Fibroblast of skin of left biceps (primary cell): ENCODE results near the gene JCHAIN.
"Not testable (repeated sequence)": the region's sequence is repeated elsewhere in the genome, so short reads cannot be mapped to it uniquely, and the experiment has no call there.

Source experiments
- DNase-seq, 2 experiments: peaks; one replicate each; pipeline ENCODE4 v3.0.0-alpha.2; 2013; ENCODE audit warnings: low read depth in 2 of 2

Gene JCHAIN

GRCh38 chr4:70666369-70666768 lies at the start of gene JCHAIN:
Gene JCHAIN (minus strand): TSS chr4:70666508. CDS start chr4:70666490, 18 bp downstream.
- DNase-seq, result no peak

GRCh38 chr4:70715097-70715496 lies 48.8 kb upstream of the JCHAIN start:
- DNase-seq, result no peak

DNA sequence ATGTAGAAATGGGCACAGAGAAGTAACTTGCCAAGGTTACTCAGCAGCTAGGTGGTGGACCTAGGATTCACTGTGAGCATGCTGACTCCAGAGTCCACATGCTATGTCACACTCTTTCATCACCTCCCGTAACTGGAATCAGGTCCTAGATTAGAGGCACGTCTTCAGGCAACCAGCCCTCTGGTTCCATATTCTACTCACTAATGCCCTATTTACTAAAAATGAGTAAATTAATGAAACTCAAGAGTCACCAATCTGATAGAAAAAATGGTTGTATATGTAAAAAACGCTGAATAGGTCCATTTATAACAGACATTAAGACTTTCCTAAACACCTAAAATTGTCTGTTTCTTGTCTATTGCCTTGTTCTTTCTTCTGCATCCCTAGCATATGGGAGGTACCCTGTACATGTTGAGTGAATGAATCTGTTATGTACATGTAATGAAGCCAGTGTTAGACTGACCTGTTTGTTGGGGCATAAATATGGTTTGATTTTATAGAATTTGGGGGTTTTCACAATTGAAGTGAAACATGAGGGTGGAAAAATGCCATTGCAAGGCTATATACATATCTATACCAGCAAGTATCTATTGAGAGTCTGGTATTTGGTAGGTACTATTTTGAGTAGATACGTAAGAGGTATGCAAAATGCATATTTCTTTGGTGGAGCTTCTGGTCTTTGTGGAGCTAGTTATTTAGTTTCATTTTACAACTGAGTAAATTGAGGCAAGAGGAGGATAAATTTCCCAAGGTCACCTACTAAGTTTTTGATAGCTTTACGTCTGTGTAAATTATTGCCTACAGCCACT lies 48.0 kb upstream of the JCHAIN start:
- DNase-seq, result no peak

DNA sequence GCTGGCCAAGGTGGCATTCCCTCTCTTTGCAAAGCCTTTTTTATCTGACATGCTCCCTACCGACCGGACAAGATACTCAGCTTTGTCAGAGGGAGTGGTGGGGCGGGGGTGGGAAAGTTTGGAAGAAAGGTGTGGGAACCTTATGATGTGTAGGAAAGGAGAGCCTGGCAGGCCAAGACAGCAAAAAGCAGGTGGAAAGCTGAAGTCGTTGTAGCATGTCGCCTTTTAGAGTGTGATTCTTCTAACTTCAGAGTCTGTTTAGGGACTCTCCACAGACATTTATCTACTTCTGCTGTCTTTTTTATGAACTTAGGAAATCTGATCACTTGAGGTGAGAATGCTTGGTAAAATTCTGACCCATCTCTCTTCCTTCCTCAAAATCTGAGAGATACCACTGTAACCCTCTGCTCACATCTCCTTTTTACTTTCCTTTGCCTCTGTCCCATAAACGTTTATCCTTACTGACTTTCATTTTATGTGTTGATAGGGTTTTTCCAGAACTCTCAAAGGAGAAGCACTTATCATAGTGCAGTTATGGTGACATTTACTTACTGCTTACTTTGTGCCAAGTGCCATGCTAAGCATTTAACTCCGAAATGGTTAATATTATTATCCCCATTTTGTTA lies 47.3 kb upstream of the JCHAIN start:
- DNase-seq, result no peak

GRCh38 chr4:70712604-70713452 lies 46.5 kb upstream of the JCHAIN start:
- no peak for DNase-seq

DNA sequence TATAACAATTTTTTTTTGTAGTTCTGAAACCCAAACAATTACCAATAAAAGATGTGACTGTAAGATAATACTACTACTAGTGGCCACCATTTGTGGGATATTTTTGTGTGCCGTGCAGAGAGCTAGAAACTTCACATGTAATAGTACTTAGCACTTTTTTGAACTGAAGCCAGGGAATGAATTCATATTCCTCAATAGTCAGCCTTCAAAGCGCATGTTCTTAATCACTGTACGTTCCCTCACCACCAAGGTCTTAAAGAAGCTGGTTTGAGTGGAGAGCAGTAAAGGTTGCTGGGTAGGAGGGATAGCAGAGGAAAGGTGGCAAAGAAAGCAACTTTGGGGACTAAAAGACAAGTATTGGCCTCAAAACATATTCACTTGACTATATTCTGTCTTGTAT lies 45.8 kb upstream of the JCHAIN start:
- DNase-seq, result no peak

GRCh38 chr4:70711599-70711998 lies 45.3 kb upstream of the JCHAIN start:
- no peak for DNase-seq

- DNase-seq, result no peak
Observed at GRCh38 chr4:70709611-70710205, 43.4 kb upstream of the JCHAIN start.

DNA sequence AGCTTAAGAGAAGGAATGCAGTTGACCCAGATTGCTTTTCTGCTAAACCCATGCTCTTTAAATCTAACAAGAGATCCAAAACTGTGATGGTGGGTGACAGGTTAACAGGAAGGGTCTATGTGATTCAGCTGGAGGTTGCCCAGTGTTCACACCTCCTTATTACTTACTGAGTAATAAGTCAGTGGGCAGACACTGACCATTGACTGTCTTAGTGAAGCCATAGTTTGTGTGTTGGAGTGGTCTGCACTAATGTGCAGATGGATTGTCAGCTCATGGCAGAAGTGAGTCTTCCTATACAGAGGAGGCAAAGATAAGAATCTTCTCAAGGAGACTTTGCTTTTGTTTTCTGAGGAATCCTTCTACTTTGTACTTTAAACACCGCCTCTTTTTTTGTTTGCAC lies 40.2 kb upstream of the JCHAIN start:
- no peak for DNase-seq

DNA sequence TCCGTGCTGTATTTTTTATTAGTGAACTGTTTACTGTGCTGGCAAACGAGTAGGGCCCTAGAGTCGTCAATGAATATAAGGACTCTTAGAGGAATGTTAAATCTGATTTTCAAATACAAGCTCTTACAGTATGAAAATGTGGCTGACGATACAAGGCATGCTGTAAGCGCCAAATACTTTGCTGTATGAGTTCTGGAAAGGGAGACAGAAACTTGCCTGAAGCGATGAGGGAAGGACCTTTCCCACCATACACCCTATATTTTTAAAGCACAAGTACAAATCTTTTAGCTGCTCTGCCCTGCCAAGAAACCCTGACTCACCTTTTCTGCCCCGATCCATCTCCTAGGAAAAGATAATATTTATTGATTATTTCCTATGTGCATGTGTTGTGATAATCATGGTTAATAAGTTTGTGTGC lies 39.7 kb upstream of the JCHAIN start:
- no peak for DNase-seq

DNA sequence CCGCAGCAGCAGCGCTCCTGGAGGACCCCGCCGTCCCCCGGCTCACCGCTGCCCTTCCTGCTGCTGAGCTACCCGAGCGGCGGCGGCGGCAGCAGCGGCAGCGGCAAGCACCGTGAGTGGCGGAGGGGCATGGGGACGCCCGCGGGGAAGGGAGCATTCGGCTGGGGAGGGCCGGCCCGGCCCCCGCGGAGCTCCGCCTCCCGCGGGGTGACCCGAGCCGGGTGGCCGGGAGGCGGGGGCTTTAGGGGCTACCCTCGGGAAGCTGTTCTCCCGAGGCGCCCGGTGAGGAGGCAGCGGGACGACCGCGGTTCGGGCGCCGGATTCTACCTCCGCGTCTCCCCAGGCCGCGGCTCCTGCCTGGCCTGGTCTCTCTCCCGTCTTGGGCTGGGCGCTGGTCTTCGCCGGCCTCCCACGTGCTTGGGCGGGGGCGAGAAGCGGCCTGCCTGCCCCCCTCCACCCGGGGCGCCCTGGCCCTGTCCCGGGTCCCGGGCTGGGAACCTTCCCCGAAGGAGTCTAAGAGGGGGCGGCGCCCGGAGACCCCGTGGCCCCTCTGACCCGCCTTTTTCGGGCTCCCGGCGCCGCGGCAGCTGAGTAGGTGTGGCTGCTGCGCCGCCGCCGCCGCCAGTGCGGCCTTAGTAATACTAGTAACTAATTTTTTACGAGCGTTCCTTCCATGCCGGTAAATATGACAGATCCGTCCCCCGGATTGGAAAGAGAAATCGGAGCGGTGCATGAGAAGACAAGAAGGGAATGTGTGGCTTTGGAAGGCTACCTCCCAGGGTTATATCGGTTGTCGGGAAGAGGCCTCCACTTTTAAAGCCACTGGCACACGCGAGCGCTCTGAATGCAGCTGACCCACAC lies 39.1 kb upstream of the JCHAIN start:
- no peak for DNase-seq

- DNase-seq, result no peak
Observed at GRCh38 chr4:70704931-70705182, 38.5 kb upstream of the JCHAIN start.

GRCh38 chr4:70704215-70704930 lies 38.1 kb upstream of the JCHAIN start:
- DNase-seq, result peak in 1 of 2 experiments; percentile 30

DNA sequence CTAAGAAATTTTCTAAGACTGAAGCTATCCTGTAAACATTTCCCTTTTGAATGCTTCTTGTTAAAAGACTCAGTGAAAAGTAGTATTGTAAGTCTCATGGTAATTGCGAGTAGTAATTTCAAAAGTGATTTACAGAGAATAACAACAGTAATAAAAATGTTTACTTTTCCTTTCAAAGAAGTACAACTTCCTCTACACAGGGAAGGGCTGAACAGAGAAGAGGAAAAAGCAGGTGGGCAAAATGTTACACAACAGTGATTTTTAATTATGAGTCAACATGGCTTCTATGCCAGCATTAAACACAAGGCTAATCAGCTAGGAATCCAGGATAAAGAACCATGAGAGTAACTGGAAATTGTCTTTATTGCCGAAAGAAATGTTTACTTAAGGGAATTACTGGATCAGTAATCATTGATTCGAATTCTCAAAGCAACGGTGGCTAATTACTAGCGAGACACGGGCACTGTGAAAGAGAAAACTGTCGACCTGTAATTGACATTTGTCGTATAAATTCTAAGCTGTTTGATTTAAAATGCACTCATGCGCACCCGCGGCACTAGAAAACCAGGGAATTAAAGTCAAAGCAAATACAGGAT lies 37.4 kb upstream of the JCHAIN start:
- DNase-seq, result no peak

DNA sequence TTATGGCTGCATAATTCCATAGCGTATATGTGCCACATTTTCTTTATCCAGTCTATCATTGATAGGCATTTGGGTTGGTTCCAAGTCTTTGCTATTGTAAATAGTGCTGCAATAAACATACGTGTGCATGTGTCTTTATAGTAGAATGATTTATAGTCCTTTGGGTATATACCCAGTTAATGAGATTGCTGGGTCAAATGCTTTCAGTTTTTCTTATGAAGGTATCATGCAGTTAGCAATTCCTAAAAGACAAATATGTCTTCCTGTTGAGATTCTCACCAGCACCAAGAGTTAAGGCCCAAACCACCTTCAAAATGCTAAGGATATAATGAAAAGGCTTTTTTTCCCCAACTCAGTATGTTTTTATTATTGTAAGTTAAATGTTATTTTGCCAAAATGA lies 36.3 kb upstream of the JCHAIN start:
- not testable (repeated sequence) for DNase-seq

- DNase-seq, result no peak
Observed at GRCh38 chr4:70701271-70701670, 35.0 kb upstream of the JCHAIN start.

DNA sequence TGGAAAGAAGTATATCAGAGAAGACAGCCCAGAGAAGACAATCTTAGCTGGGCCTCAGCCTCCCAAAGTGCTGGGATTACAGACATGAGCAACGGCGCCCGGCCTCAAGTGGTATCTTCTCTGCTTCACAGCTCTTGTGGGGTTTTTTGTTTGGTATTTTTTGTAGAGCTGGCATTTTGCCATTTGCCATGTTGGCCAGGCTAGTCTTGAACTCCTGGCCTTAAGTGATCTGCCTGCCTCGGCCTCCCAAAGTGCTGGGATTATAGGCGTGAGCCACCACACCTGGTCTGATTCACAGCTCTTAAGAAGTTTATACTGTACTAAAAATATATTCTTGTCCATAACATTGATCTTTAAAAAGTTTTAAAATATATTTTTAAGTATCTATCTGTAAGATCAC lies 34.4 kb upstream of the JCHAIN start:
- no peak for DNase-seq

- not testable (repeated sequence) for DNase-seq
Observed at GRCh38 chr4:70698435-70698834, 32.1 kb upstream of the JCHAIN start.

GRCh38 chr4:70694633-70695032 lies 28.3 kb upstream of the JCHAIN start:
- DNase-seq, result not testable (repeated sequence)

DNA sequence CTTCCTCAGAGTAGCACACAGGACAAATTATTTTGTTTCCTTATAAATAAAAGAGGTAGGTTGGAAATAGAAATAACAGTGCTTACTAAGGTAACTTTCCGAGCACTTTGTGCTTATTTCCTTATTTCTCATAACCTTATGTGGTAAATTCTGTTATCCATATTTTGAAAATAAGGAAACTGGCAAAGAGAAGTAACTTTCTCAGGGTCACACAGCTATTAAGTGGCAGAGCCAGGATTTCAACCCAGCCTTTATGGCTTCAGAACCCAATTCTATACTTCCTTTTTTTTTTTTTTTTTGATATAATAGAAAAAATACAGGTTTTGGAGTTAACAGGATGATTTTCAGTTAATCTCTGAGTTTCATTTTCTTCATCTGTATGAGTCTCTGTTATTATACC lies 25.4 kb upstream of the JCHAIN start:
- no peak for DNase-seq
